SK-N-SH (cell line): ENCODE results near the gene ZEB1.

Experiments used
- CTCF ChIP-seq: fragments of 200-600 bp; sonication (generic); IDR thresholded peaks from 2 replicates; pipeline ENCODE4 v1.6.1; 2017; ENCODE audit warnings: antibody characterized with exemption, mild to moderate bottlenecking, moderate library complexity
- ELF1 ChIP-seq: IDR thresholded peaks from 2 replicates; pipeline ENCODE4 v1.4.0; 2012
- EZH2phosphoT487 ChIP-seq: fragments of 200-600 bp; sonication (generic); IDR thresholded peaks from 2 replicates; pipeline ENCODE4 v1.6.1; 2017; ENCODE audit warnings: low read depth, mixed run types, mild to moderate bottlenecking, antibody characterized with exemption, moderate library complexity, borderline replicate concordance
- MXI1 ChIP-seq: IDR thresholded peaks from 2 replicates; pipeline ENCODE4 v1.6.1; 2012; ENCODE audit warnings: mild to moderate bottlenecking, low read depth, low read length, improper control_type of control experiment
- SIN3A ChIP-seq: IDR thresholded peaks from 2 replicates; pipeline ENCODE4 v1.6.1; 2012; ENCODE audit warnings: low read depth, mild to moderate bottlenecking, low read length, moderate library complexity, borderline replicate concordance
- SMC3 ChIP-seq: IDR thresholded peaks from 2 replicates; pipeline ENCODE4 v1.6.1; 2012; ENCODE audit warnings: low read depth, low read length, improper control_type of control experiment

- no peak for TF ChIP-seq CTCF
- TF ChIP-seq EZH2phosphoT487: no peak
- TF ChIP-seq SIN3A: no peak
- TF ChIP-seq SMC3: no peak
- TF ChIP-seq ELF1: no peak
- no peak; the same call in 1 of the 2 replicates for TF ChIP-seq MXI1
Observed at GRCh38 chr10:31321396-31321941, 2.5 kb downstream of the ZEB1 start.
